Suprapubic skin (tissue), 4 donors: Measurements from ENCODE around the gene TMEM139. TPM values are rescaled to one million over a fixed set of nuclear protein-coding genes. Genes with fewer than 3 reads are reported as not detected.

ENCODE experiments used
- DNase-seq, 2 donors: peaks; one replicate each; pipeline ENCODE4 v3.0.0-alpha.2; 2019; ENCODE audit warnings: low spot score in 2 of 2
- H3K27ac ChIP-seq: fragments of 200-600 bp; sonication (generic); one replicate; pipeline ENCODE4 v1.5.1; 2019
- H3K27me3 ChIP-seq: fragments of 200-600 bp; sonication (generic); one replicate; pipeline ENCODE4 v1.5.1; 2019
- H3K36me3 ChIP-seq: fragments of 200-600 bp; sonication (generic); one replicate; pipeline ENCODE4 v1.5.1; 2019
- H3K4me1 ChIP-seq: fragments of 200-600 bp; sonication (generic); one replicate; pipeline ENCODE4 v1.5.1; 2019
- H3K4me3 ChIP-seq: fragments of 200-600 bp; sonication (generic); one replicate; pipeline ENCODE4 v1.5.1; 2019; ENCODE audit warnings: mild to moderate bottlenecking
- H3K9me3 ChIP-seq: fragments of 200-600 bp; sonication (generic); one replicate; pipeline ENCODE4 v1.5.1; 2019
- EP300 ChIP-seq: sonication (generic); formaldehyde crosslinking; IDR thresholded peaks from one replicate; pipeline ENCODE4 v1.6.1; 2017; ENCODE audit warnings: antibody characterized with exemption
- POLR2A ChIP-seq, 2 donors: fragments of 450-650 bp; IDR thresholded peaks; one replicate each; pipeline ENCODE4 v1.6.1; 2017; ENCODE audit warnings: antibody characterized with exemption in 2 of 2, mild to moderate bottlenecking in 2 of 2, moderate library complexity in 2 of 2
- POLR2AphosphoS5 ChIP-seq, 3 donors: sonication (generic); formaldehyde crosslinking; IDR thresholded peaks; one replicate each; pipeline ENCODE4 v1.6.1; 2017; ENCODE audit warnings: antibody characterized with exemption in 3 of 3
- WGBS: methylation state at CpG from one replicate; pipeline ENCODE4 v1.1.5; 2018; 5-methylcytosine and 5-hydroxymethylcytosine counted together
- total RNA-seq, 4 donors: library from RNA; depleted of rRNA; stranded (reverse); fragments of >200 nt; gene quantifications; one replicate each; pipeline ENCODE4 v1.1.0, GENCODE V29; 2016
- TF ChIP-seq, protein P1 (sequence below), 2 donors: fragments of 200-600 bp in 1 of 2; fragments of 450-650 bp in 1 of 2; sonication (generic) in 1 of 2; IDR thresholded peaks; one replicate each; pipeline ENCODE4 v1.5.1; 2016 to 2019; ENCODE audit warnings: antibody characterized with exemption in 2 of 2, mild to moderate bottlenecking in 1 of 2, moderate library complexity in 1 of 2

The TMEM139 gene
- total RNA-seq, 4 donors from 2014 or later, result 3.3 to 11.0 (median 8.1) TPM

DNA sequence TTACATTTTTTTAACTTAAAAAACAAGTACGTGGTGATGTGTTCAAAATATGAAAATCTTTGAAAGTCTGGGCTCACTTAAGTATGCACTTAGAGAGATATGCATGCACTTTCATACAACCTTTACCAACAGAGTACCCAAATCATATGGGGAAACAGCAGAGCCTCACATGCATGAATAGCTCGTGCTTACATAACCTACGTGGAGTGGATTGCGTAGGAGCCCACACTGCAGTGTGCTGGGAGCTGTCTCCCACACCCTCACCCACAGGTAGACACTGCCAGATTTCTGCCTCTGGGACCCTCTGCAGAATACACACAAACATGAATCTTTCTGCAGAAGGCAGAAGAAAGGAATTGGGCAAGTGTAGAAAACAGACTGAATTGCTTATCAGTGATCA lies 31.7 kb downstream of the TMEM139 start:
- Histone ChIP-seq H3K4me3 (no peak overlapping the region), H3K27me3 (no peaks in the 10 kb centered on the region), H3K4me1 (peaks cover 7% of the 10 kb centered on the region), H3K36me3 (no peaks in the 10 kb centered on the region), H3K27ac (no peak overlapping the region), H3K9me3 (no peaks in the 10 kb centered on the region)
- no peak for TF ChIP-seq EP300
- TF ChIP-seq POLR2A (IDR thresholded peaks at IDR 0.05), result no peak
- TF ChIP-seq, protein P1, sequence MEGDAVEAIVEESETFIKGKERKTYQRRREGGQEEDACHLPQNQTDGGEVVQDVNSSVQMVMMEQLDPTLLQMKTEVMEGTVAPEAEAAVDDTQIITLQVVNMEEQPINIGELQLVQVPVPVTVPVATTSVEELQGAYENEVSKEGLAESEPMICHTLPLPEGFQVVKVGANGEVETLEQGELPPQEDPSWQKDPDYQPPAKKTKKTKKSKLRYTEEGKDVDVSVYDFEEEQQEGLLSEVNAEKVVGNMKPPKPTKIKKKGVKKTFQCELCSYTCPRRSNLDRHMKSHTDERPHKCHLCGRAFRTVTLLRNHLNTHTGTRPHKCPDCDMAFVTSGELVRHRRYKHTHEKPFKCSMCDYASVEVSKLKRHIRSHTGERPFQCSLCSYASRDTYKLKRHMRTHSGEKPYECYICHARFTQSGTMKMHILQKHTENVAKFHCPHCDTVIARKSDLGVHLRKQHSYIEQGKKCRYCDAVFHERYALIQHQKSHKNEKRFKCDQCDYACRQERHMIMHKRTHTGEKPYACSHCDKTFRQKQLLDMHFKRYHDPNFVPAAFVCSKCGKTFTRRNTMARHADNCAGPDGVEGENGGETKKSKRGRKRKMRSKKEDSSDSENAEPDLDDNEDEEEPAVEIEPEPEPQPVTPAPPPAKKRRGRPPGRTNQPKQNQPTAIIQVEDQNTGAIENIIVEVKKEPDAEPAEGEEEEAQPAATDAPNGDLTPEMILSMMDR (IDR thresholded peaks at IDR 0.05), result no peak
- no peak for TF ChIP-seq POLR2AphosphoS5 (IDR thresholded peaks at IDR 0.05)
- whole genome bisulfite sequencing, result 75% methylated on average over 4 of the region's 4 CpGs
- no peak for DNase-seq

DNA sequence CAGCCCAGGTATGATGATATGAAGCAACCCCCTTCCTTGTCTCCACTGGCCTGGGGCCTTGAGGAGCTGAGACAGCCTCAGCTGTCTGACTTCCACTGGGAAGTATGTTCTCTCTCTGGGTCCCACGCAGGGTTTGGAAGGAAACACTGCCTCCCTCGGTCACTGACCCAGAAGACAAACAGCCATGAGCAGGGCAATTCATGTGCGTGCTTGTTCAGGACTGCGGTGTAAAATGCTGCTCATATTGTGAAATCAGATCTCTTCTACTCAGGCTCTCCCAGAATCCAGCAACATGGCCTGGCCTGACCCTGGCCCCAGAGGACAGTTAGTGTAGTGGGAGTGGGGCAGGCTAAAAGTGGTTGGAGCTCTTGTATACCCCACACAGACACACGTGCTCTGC lies 33.9 kb downstream of the TMEM139 start:
- no peaks in the 10 kb centered on the region for H3K9me3 ChIP-seq
- H3K4me3 ChIP-seq, result no peak overlapping the region
- DNase-seq, result no peak
- no peaks in the 10 kb centered on the region for H3K36me3 ChIP-seq
- no peaks in the 10 kb centered on the region for H3K27me3 ChIP-seq
- peaks cover 7% of the 10 kb centered on the region for H3K4me1 ChIP-seq
- H3K27ac ChIP-seq, result no peak overlapping the region
- TF ChIP-seq, protein P1 (IDR thresholded peaks at IDR 0.05), result no peak
- TF ChIP-seq POLR2AphosphoS5 (IDR thresholded peaks at IDR 0.05) (no peak), EP300 (no peak), POLR2A (IDR thresholded peaks at IDR 0.05) (no peak)
- WGBS, result 26% methylated on average over 3 of the region's 5 CpGs

- no peaks in the 10 kb centered on the region for H3K9me3 ChIP-seq
- H3K27ac ChIP-seq, result no peak overlapping the region
- H3K4me1 ChIP-seq, result peaks cover 7% of the 10 kb centered on the region
- H3K36me3 ChIP-seq, result no peaks in the 10 kb centered on the region
- 66% methylated on average over 6 of the region's 9 CpGs for WGBS
- DNase-seq, result no peak
- H3K4me3 ChIP-seq, result no peak overlapping the region
- TF ChIP-seq, protein P1 (IDR thresholded peaks at IDR 0.05), result no peak
- no peak for TF ChIP-seq POLR2AphosphoS5 (IDR thresholded peaks at IDR 0.05)
- no peak for TF ChIP-seq EP300
- no peaks in the 10 kb centered on the region for H3K27me3 ChIP-seq
Observed at GRCh38 chr7:143320620-143321019, 35.9 kb downstream of the TMEM139 start.

- H3K4me1 ChIP-seq, result peaks cover 7% of the 10 kb centered on the region
- DNase-seq, result no peak
- H3K4me3 ChIP-seq, result no peak overlapping the region
- no peaks in the 10 kb centered on the region for H3K9me3 ChIP-seq
- H3K36me3 ChIP-seq, result no peaks in the 10 kb centered on the region
- no peak for TF ChIP-seq POLR2A (IDR thresholded peaks at IDR 0.05)
- no peak for TF ChIP-seq POLR2AphosphoS5 (IDR thresholded peaks at IDR 0.05)
- TF ChIP-seq, protein P1 (IDR thresholded peaks at IDR 0.05), result no peak
- TF ChIP-seq EP300, result no peak
- H3K27me3 ChIP-seq, result no peaks in the 10 kb centered on the region
- 90% methylated on average over 9 of the region's 10 CpGs for WGBS
- H3K27ac ChIP-seq, result no peak overlapping the region
Observed at GRCh38 chr7:143321242-143321641, 36.5 kb downstream of the TMEM139 start.

DNA sequence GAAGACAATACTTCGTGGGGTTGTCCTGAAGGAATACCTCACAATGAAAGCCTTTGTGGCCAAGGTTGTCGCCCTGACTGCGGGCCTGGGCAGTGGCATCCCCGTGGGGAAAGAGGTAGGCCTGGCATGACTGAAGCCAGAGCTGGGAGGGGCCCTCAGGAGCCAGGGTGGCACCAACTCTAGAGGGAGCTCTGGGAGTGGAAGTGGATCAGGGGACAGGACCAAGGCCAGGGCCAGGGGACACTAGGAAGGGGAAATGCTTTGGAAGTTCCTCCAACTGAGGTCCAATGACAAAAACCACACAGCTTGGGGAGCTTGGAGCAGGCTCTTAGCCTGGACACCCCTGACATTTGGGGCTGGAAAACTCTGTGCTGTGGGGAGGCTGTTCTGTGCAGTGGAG lies 37.0 kb downstream of the TMEM139 start:
- TF ChIP-seq POLR2A (IDR thresholded peaks at IDR 0.05) (no peak), POLR2AphosphoS5 (IDR thresholded peaks at IDR 0.05) (no peak), EP300 (no peak)
- TF ChIP-seq, protein P1 (IDR thresholded peaks at IDR 0.05), result no peak
- Histone ChIP-seq H3K27ac (no peak overlapping the region), H3K36me3 (no peaks in the 10 kb centered on the region), H3K4me1 (peaks cover 7% of the 10 kb centered on the region), H3K9me3 (no peaks in the 10 kb centered on the region), H3K27me3 (no peaks in the 10 kb centered on the region), H3K4me3 (no peak overlapping the region)
- WGBS, result 81% methylated on average over 4 of the region's 4 CpGs
- DNase-seq, result no peak
